Measurements from ENCODE around the gene DIRAS2.

DNA sequence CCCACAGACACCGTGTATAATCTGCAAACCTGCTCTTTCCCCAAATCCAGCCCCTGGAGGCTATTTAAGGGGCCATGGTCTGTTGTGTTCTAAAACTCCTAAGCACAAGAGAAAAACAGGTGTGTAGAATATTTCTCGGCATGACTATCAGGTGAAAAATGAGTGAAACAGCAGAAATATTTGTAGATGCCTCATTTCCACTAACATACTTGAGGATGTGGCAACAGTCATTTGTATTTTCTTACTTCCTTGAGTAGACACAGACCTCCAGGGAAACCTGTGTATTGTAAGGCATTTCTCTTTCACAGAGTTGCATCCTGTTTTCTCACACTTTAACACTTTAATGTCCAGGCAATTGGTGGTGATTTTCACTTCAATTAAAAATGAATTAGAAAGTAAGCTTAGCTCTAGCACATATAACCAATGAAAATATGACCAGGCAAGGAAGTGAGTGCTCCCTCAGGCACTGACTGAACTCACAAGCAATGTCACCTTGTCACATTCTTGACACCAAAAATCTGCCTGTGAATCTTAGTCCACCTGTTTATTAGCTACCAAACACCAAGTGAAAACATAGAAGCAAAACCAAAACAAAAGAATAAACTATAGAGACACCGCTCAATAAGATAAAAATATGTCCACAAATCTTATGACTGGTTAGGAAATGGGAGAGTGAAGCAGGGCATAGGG lies 64.4 kb downstream of the DIRAS2 start:
- TF ChIP-seq, protein P1, sequence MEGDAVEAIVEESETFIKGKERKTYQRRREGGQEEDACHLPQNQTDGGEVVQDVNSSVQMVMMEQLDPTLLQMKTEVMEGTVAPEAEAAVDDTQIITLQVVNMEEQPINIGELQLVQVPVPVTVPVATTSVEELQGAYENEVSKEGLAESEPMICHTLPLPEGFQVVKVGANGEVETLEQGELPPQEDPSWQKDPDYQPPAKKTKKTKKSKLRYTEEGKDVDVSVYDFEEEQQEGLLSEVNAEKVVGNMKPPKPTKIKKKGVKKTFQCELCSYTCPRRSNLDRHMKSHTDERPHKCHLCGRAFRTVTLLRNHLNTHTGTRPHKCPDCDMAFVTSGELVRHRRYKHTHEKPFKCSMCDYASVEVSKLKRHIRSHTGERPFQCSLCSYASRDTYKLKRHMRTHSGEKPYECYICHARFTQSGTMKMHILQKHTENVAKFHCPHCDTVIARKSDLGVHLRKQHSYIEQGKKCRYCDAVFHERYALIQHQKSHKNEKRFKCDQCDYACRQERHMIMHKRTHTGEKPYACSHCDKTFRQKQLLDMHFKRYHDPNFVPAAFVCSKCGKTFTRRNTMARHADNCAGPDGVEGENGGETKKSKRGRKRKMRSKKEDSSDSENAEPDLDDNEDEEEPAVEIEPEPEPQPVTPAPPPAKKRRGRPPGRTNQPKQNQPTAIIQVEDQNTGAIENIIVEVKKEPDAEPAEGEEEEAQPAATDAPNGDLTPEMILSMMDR (IDR thresholded peaks at IDR 0.05), result no peak
- TF ChIP-seq POLR2AphosphoS5 (IDR thresholded peaks at IDR 0.05), result no peak

Data from upper lobe of left lung (tissue), 4 donors.